GM21423 (cell line): ENCODE results near the gene DUS2.
"Not testable (repeated sequence)": the region's sequence is repeated elsewhere in the genome, so short reads cannot be mapped to it uniquely, and the experiment has no call there.

Experiments
- ATAC-seq: cut with Tn5 transposase; IDR thresholded peaks from one replicate; pipeline ENCODE4 v1.9.1; 2021; ENCODE audit warnings: mild to moderate bottlenecking, moderate library complexity; ENCODE audit not compliant: unreplicated experiment

The DUS2 gene

GRCh38 chr16:68022728-68023537 lies at the start of gene DUS2, which contains the start of gene DDX28:
DUS2 (plus strand) TSS chr16:68023284; CDS start chr16:68038024, 14,740 bp downstream.
DDX28 (minus strand) TSS chr16:68023232; CDS start chr16:68023202, 30 bp downstream.
- peak; percentile 89 for ATAC-seq

- no peak for ATAC-seq
Observed at GRCh38 chr16:67975321-67976105, 47.6 kb upstream of the DUS2 start.

- no peak for ATAC-seq
Observed at GRCh38 chr16:67976205-67976604, 46.9 kb upstream of the DUS2 start.

- ATAC-seq = no peak
Observed at GRCh38 chr16:67977005-67977404, 46.1 kb upstream of the DUS2 start.

- ATAC-seq = no peak
Observed at GRCh38 chr16:67977469-67978227, 45.4 kb upstream of the DUS2 start.

- no peak for ATAC-seq
Observed at GRCh38 chr16:67979955-67980678, 43.0 kb upstream of the DUS2 start, which contains the start of gene DPEP3. DPEP3 (minus strand) TSS chr16:67980499; CDS start chr16:67980380, 119 bp downstream.

GRCh38 chr16:67982011-67982696 lies 40.9 kb upstream of the DUS2 start:
- no peak for ATAC-seq

- no peak for ATAC-seq
Observed at GRCh38 chr16:67986949-67987348, 36.1 kb upstream of the DUS2 start.

GRCh38 chr16:67987460-67988160 lies 35.5 kb upstream of the DUS2 start:
- no peak for ATAC-seq

GRCh38 chr16:67988675-67989074 lies 34.4 kb upstream of the DUS2 start:
- no peak for ATAC-seq

GRCh38 chr16:67989322-67990017 lies 33.6 kb upstream of the DUS2 start:
- ATAC-seq = no peak

GRCh38 chr16:67990018-67990386 lies 33.1 kb upstream of the DUS2 start:
- no peak for ATAC-seq

GRCh38 chr16:67992661-67993206 lies 30.4 kb upstream of the DUS2 start:
- ATAC-seq = no peak

- peak; percentile 73 for ATAC-seq
Observed at GRCh38 chr16:67993207-67994039, 29.7 kb upstream of the DUS2 start.

- not testable (repeated sequence) for ATAC-seq
Observed at GRCh38 chr16:67994040-67994408, 29.1 kb upstream of the DUS2 start.

GRCh38 chr16:67995423-67995822 lies 27.7 kb upstream of the DUS2 start:
- no peak for ATAC-seq

- no peak for ATAC-seq
Observed at GRCh38 chr16:67996666-67997065, 26.4 kb upstream of the DUS2 start.
